Fibroblast of lung (primary cell): Measurements from ENCODE around the gene JMJD1C. TPM values are rescaled to one million over a fixed set of nuclear protein-coding genes. Genes with fewer than 3 reads are reported as not detected.

Source experiments
- DNase-seq, 2 donors: peaks; one replicate each; pipeline versions ENCODE4 v3.0.0 to v3.0.0-alpha.2; 2010; ENCODE audit warnings: low read depth in 2 of 2
- H2AFZ ChIP-seq: 2 replicates; pipeline ENCODE4 v1.5.1; 2012; ENCODE audit warnings: low read length, control low read depth, inconsistent platforms
- H3K27ac ChIP-seq: 2 replicates; pipeline ENCODE4 v1.5.1; 2011; ENCODE audit warnings: low read length, control low read depth; ENCODE audit not compliant: insufficient read depth
- H3K27me3 ChIP-seq: 2 replicates; pipeline ENCODE4 v1.5.1; 2011; ENCODE audit warnings: mild to moderate bottlenecking, low read length; ENCODE audit not compliant: control insufficient read depth, insufficient read depth
- H3K36me3 ChIP-seq: 2 replicates; pipeline ENCODE4 v1.5.1; 2011; ENCODE audit warnings: low read length; ENCODE audit not compliant: control insufficient read depth, insufficient read depth
- H3K4me1 ChIP-seq: 2 replicates; pipeline ENCODE4 v1.5.1; 2011; ENCODE audit warnings: low read length; ENCODE audit not compliant: control insufficient read depth, insufficient read depth; ENCODE audit errors: extremely low read depth
- H3K4me2 ChIP-seq: 2 replicates; pipeline ENCODE4 v1.5.1; 2011; ENCODE audit warnings: low read length, control low read depth; ENCODE audit not compliant: insufficient read depth; ENCODE audit errors: extremely low read depth
- H3K4me3 ChIP-seq, 4 experiments: fragments of 200-600 bp in 1 of 4; sonication (generic) in 1 of 4; replicated peaks in 1 of 4; 2 replicates each; pipeline ENCODE4 v1.5.1; 2011 to 2016; ENCODE audit warnings: low read length in 4 of 4, low read depth in 3 of 4, mild to moderate bottlenecking in 3 of 4, control low read depth in 2 of 4, inconsistent platforms in 1 of 4, mixed read lengths in 1 of 4; ENCODE audit not compliant: insufficient read depth in 1 of 4; ENCODE audit errors: control extremely low read depth in 1 of 4
- H3K79me2 ChIP-seq: 2 replicates; pipeline ENCODE4 v1.5.1; 2012; ENCODE audit warnings: mild to moderate bottlenecking, low read length, inconsistent platforms; ENCODE audit not compliant: control insufficient read depth, insufficient read depth
- H3K9ac ChIP-seq: 2 replicates; pipeline ENCODE4 v1.5.1; 2011; ENCODE audit warnings: mild to moderate bottlenecking, low read length, control low read depth; ENCODE audit not compliant: insufficient read depth
- H3K9me3 ChIP-seq: 2 replicates; pipeline ENCODE4 v1.5.1; 2012; ENCODE audit warnings: low read depth, low read length; ENCODE audit not compliant: control insufficient read depth, insufficient read depth
- H4K20me1 ChIP-seq: 2 replicates; pipeline ENCODE4 v1.5.1; 2011; ENCODE audit warnings: low read length; ENCODE audit not compliant: control insufficient read depth, insufficient read depth; ENCODE audit errors: extremely low read depth
- CTCF ChIP-seq, 2 donors: IDR thresholded peaks in 1 of 2; conservative IDR thresholded peaks in 1 of 2; 1 replicate in 1 of 2; 2 replicates in 1 of 2; pipeline ENCODE4 v1.5.1; 2011 to 2012; ENCODE audit warnings: low read length in 2 of 2, control low read depth in 1 of 2, inconsistent platforms in 1 of 2, low read depth in 1 of 2, mild to moderate bottlenecking in 1 of 2
- EZH2 ChIP-seq: IDR thresholded peaks from 2 replicates; pipeline ENCODE4 v1.5.1; 2012; ENCODE audit warnings: low read length, control low read depth, mild to moderate bottlenecking; ENCODE audit errors: missing control alignments
- polyA plus RNA-seq, 2 donors: library from polyadenylated mRNA; depleted of rRNA in 1 of 2; stranded (reverse) in 1 of 2; unstranded in 1 of 2; fragments of >200 nt; gene quantifications; 2 replicates each; pipeline ENCODE4 v1.2.1, GENCODE V29; 2011 to 2012; ENCODE audit warnings: missing spikeins in 1 of 2
- total RNA-seq: library from RNA; depleted of rRNA; stranded (reverse); fragments of >200 nt; gene quantifications from 2 replicates; pipeline ENCODE4 v1.2.1, GENCODE V29; 2014

The JMJD1C gene
- total and polyA plus RNA-seq, 2 donors (not counting 1 experiment from before 2014, with no cell fraction given): 39.9 to 67.0 TPM

GRCh38 chr10:63165249-63165648, 300.5 kb downstream of the JMJD1C start:
- no peak overlapping the region for H2AFZ ChIP-seq
- no peaks in the 10 kb centered on the region for H3K79me2 ChIP-seq
- no peaks in the 10 kb centered on the region for H3K27me3 ChIP-seq
- no peak for DNase-seq
- TF ChIP-seq CTCF (conservative IDR thresholded peaks at IDR 0.05 in 1 of 2, IDR thresholded peaks at IDR 0.05 in 1 of 2; ENCODE audit: low read depth in 1 of 2, low read length in 2 of 2) (no peak), EZH2 (no peak)
- H3K27ac ChIP-seq: no peak overlapping the region
- H3K4me2 ChIP-seq: no peak overlapping the region
- H3K36me3 ChIP-seq: no peaks in the 10 kb centered on the region
- H3K9ac ChIP-seq: no peak overlapping the region
- H3K4me3 ChIP-seq: no peak overlapping the region
- H3K9me3 ChIP-seq: no peaks in the 10 kb centered on the region
- H4K20me1 ChIP-seq: no peaks in the 10 kb centered on the region
- no peaks in the 10 kb centered on the region for H3K4me1 ChIP-seq

GRCh38 chr10:63164166-63164623, 301.6 kb downstream of the JMJD1C start:
- no peak for TF ChIP-seq CTCF (conservative IDR thresholded peaks at IDR 0.05 in 1 of 2, IDR thresholded peaks at IDR 0.05 in 1 of 2; ENCODE audit: low read depth in 1 of 2, low read length in 2 of 2)
- TF ChIP-seq EZH2: no peak
- H3K4me3 ChIP-seq: no peak overlapping the region
- H2AFZ ChIP-seq: no peak overlapping the region
- H3K27me3 ChIP-seq: no peaks in the 10 kb centered on the region
- no peaks in the 10 kb centered on the region for H3K9me3 ChIP-seq
- no peaks in the 10 kb centered on the region for H3K4me1 ChIP-seq
- H3K4me2 ChIP-seq: no peak overlapping the region
- no peak overlapping the region for H3K27ac ChIP-seq
- no peaks in the 10 kb centered on the region for H4K20me1 ChIP-seq
- H3K36me3 ChIP-seq: no peaks in the 10 kb centered on the region
- DNase-seq: peak in 1 of 2 donors; percentile 44
- no peaks in the 10 kb centered on the region for H3K79me2 ChIP-seq
- no peak overlapping the region for H3K9ac ChIP-seq

- H3K79me2 ChIP-seq: no peaks in the 10 kb centered on the region
- DNase-seq: no peak
- H3K27ac ChIP-seq: no peak overlapping the region
- H3K27me3 ChIP-seq: no peaks in the 10 kb centered on the region
- no peaks in the 10 kb centered on the region for H3K9me3 ChIP-seq
- H3K4me3 ChIP-seq: no peak overlapping the region
- no peak for TF ChIP-seq EZH2
- TF ChIP-seq CTCF (conservative IDR thresholded peaks at IDR 0.05 in 1 of 2, IDR thresholded peaks at IDR 0.05 in 1 of 2; ENCODE audit: low read depth in 1 of 2, low read length in 2 of 2): no peak
- H3K36me3 ChIP-seq: no peaks in the 10 kb centered on the region
- H3K9ac ChIP-seq: no peak overlapping the region
- H2AFZ ChIP-seq: no peak overlapping the region
- no peaks in the 10 kb centered on the region for H4K20me1 ChIP-seq
- no peaks in the 10 kb centered on the region for H3K4me1 ChIP-seq
- no peak overlapping the region for H3K4me2 ChIP-seq
Observed at GRCh38 chr10:63161592-63161991, 304.2 kb downstream of the JMJD1C start.
